K562 (cell line): ENCODE results near the gene SRSF5. TPM values are rescaled to one million over a fixed set of nuclear protein-coding genes. Genes with fewer than 3 reads are reported as not detected.

Source experiments
- ATAC-seq: fragments of 200-7000 bp; cut with Tn5 transposase; 3 replicates; pipeline ENCODE4 v1.9.1; 2020; ENCODE audit warnings: moderate library complexity
- BruUV-seq: library from RNA; stranded (reverse); fragments of 400-500 nt; replicated peaks from 2 replicates; lab custom pipeline; 2021; lab: Mats Ljungman, UMichigan
- CTCF ChIA-PET: fragments of 300-600 bp; formaldehyde crosslinking; extraction: SDS; loops from one replicate; lab custom pipeline; 2021; ENCODE audit warnings: low intra/inter-chr PET ratio; lab: Yijun Ruan, JAX
- POLR2A ChIA-PET: fragments of 300-600, 350-650 bp; sonication (Branson Sonifier 250); formaldehyde crosslinking; extraction: SDS; loops from one replicate; lab custom pipeline; 2021; ENCODE audit warnings: antibody characterized with exemption, inconsistent platforms; lab: Yijun Ruan, JAX
- DNase-seq, 4 experiments: peaks; one replicate each; pipeline versions ENCODE4 v3.0.0 to v3.0.0-alpha.2; 2011 to 2018; ENCODE audit warnings: low spot score in 3 of 4, mixed read lengths in 3 of 4; ENCODE audit errors: extremely low read depth in 1 of 4
- FAIRE-seq: peaks from 2 replicates; lab custom pipeline; 2011; peaks lifted over from hg19 to GRCh38; lab: Jason Lieb, UNC
- H2AFZ ChIP-seq: 2 replicates; pipeline ENCODE4 v1.6.0; 2011; ENCODE audit warnings: low read depth, low read length, control low read depth, inconsistent platforms
- H3K27ac ChIP-seq: fragments of 200-600 bp; 3 replicates; pipeline ENCODE4 v1.8.0; 2011; ENCODE audit warnings: low read depth, mild to moderate bottlenecking, control low read depth, inconsistent platforms, low read length, moderate library complexity, mixed read lengths; ENCODE audit errors: extremely low read depth
- H3K27me3 ChIP-seq, 2 experiments: fragments of 300-600 bp in 1 of 2; 2 replicates in 1 of 2; 3 replicates in 1 of 2; pipeline versions ENCODE4 v1.6.0 to v1.8.0; 2011; ENCODE audit warnings: inconsistent platforms in 2 of 2, low read length in 2 of 2, mild to moderate bottlenecking in 1 of 2, mixed read lengths in 1 of 2, moderate library complexity in 1 of 2; ENCODE audit not compliant: control insufficient read depth in 2 of 2, insufficient read depth in 2 of 2
- H3K36me3 ChIP-seq: fragments of 300-600 bp; 3 replicates; pipeline ENCODE4 v1.8.0; 2011; ENCODE audit warnings: mild to moderate bottlenecking, low read length, inconsistent platforms; ENCODE audit not compliant: control insufficient read depth, insufficient read depth
- H3K4me1 ChIP-seq, 2 experiments: fragments of 200-600 bp in 1 of 2; replicated peaks in 1 of 2; 2 replicates in 1 of 2; 3 replicates in 1 of 2; pipeline versions ENCODE4 v1.5.1 to v1.8.0; 2011; ENCODE audit warnings: inconsistent platforms in 2 of 2, low read length in 2 of 2, mild to moderate bottlenecking in 1 of 2, mixed read lengths in 1 of 2, moderate library complexity in 1 of 2; ENCODE audit not compliant: control insufficient read depth in 2 of 2, insufficient read depth in 2 of 2
- H3K4me2 ChIP-seq: 2 replicates; pipeline ENCODE4 v1.6.1; 2011; ENCODE audit warnings: low read length, control low read depth, inconsistent platforms, mixed read lengths; ENCODE audit not compliant: insufficient read depth
- H3K4me3 ChIP-seq: fragments of 200-600 bp; sonication (generic), shearing (Covaris generic); 2 replicates; pipeline ENCODE4 v1.5.1; 2016; ENCODE audit warnings: control low read depth, inconsistent platforms
- H3K79me2 ChIP-seq: fragments of 200-600 bp; 3 replicates; pipeline ENCODE4 v1.8.0; 2011; ENCODE audit warnings: low read length, inconsistent platforms; ENCODE audit not compliant: control insufficient read depth, insufficient read depth
- H3K9ac ChIP-seq, 2 experiments: 2 replicates each; pipeline versions ENCODE4 v1.6.0 to v1.6.1; 2011; ENCODE audit warnings: low read depth in 2 of 2, low read length in 2 of 2, control low read depth in 1 of 2, inconsistent platforms in 1 of 2, mild to moderate bottlenecking in 1 of 2, mixed read lengths in 1 of 2; ENCODE audit not compliant: insufficient read depth in 1 of 2
- H3K9me1 ChIP-seq: one replicate; pipeline ENCODE4 v1.6.0; 2011; ENCODE audit warnings: inconsistent platforms, mild to moderate bottlenecking, low read length, moderate library complexity; ENCODE audit not compliant: control insufficient read depth, insufficient read depth
- H3K9me3 ChIP-seq: replicated peaks from 2 replicates; pipeline ENCODE4 v1.5.1; 2011; ENCODE audit warnings: low read depth, low read length, inconsistent platforms; ENCODE audit not compliant: control insufficient read depth, insufficient read depth
- H4K20me1 ChIP-seq: replicated peaks from 2 replicates; pipeline ENCODE4 v1.6.1; 2011; ENCODE audit warnings: low read length, inconsistent platforms, mixed read lengths; ENCODE audit not compliant: control insufficient read depth, insufficient read depth
- CBX2 ChIP-seq: fragments of 200-600 bp; sonication (generic); IDR thresholded peaks from one replicate; pipeline ENCODE4 v1.6.1; 2012; ENCODE audit warnings: mild to moderate bottlenecking, low read length, inconsistent platforms; ENCODE audit not compliant: insufficient read depth, poor library complexity, severe bottlenecking
- CBX5 ChIP-seq: IDR thresholded peaks from 2 replicates; pipeline ENCODE4 v1.6.1; 2014; ENCODE audit warnings: low read depth, borderline replicate concordance
- GTF2A2 ChIP-seq: IDR thresholded peaks from 2 replicates; pipeline ENCODE4 v1.6.1; 2016; ENCODE audit warnings: mild to moderate bottlenecking, missing genetic modification characterization, missing compliant biosample characterization
- HCFC1 ChIP-seq: IDR thresholded peaks from 2 replicates; pipeline ENCODE4 v1.6.1; 2012; ENCODE audit warnings: low read depth, low read length, improper control_type of control experiment
- JUND ChIP-seq, 2 experiments: IDR thresholded peaks; 2 replicates in 1 of 2; 3 replicates in 1 of 2; pipeline ENCODE4 v1.6.1; 2011; ENCODE audit warnings: borderline replicate concordance in 2 of 2, low read depth in 2 of 2, low read length in 2 of 2, improper control_type of control experiment in 1 of 2, missing biosample characterization in 1 of 2, missing genetic modification characterization in 1 of 2, missing genetic modification reagents in 1 of 2
- NFIC ChIP-seq: fragments of 450-650 bp; IDR thresholded peaks from 2 replicates; pipeline ENCODE4 v1.6.1; 2017; ENCODE audit warnings: mild to moderate bottlenecking, inconsistent platforms
- NRF1 ChIP-seq, 2 experiments: fragments of 450-650 bp; IDR thresholded peaks in 1 of 2; conservative IDR thresholded peaks in 1 of 2; 2 replicates each; pipeline ENCODE4 v1.6.1; 2014; ENCODE audit warnings: mild to moderate bottlenecking in 2 of 2
- STAT5B ChIP-seq: fragments of 250-450 bp; sonication (Bioruptor Pico); IDR thresholded peaks from 2 replicates; pipeline ENCODE4 v1.8.0; 2021; ENCODE audit warnings: mild to moderate bottlenecking, inconsistent platforms
- TBP ChIP-seq: optimal IDR thresholded peaks from 2 replicates; pipeline ENCODE3; 2011; ENCODE audit warnings: low read depth, low read length, improper control_type of control experiment
- TGIF2 ChIP-seq: sonication (generic); formaldehyde crosslinking; IDR thresholded peaks from 2 replicates; pipeline ENCODE4 v1.8.1; 2022; ENCODE audit warnings: mild to moderate bottlenecking, missing genetic modification reagents, moderate library complexity
- U2AF1 ChIP-seq: fragments of 200-400 bp; formaldehyde crosslinking; optimal IDR thresholded peaks from 2 replicates; pipeline ENCODE3; 2017; ENCODE audit warnings: mild to moderate bottlenecking, low read depth, low read length, moderate library complexity
- ZNF12 ChIP-seq: sonication (generic); formaldehyde crosslinking; IDR thresholded peaks from 2 replicates; pipeline ENCODE4 v1.4.0; 2020; ENCODE audit warnings: mild to moderate bottlenecking, missing genetic modification reagents
- ZNF24 ChIP-seq: fragments of 450-650 bp; IDR thresholded peaks from 2 replicates; pipeline ENCODE4 v1.6.1; 2016
- ZNF507 ChIP-seq: conservative IDR thresholded peaks from 2 replicates; pipeline ENCODE4 v1.6.1; 2017; ENCODE audit warnings: missing genetic modification characterization, missing compliant biosample characterization
- WGBS: fragments of 100-300 bp; shearing (Covaris generic); methylation state at CpG from one replicate; pipeline ENCODE4 v1.1.6; 2016; ENCODE audit warnings: low coverage, mixed read lengths; ENCODE audit not compliant: insufficient coverage; ENCODE audit errors: missing lambda C conversion rate; 5-methylcytosine and 5-hydroxymethylcytosine counted together
- in situ Hi-C: fragments of 300-500 bp; cut with MboI; formaldehyde crosslinking; loops from 4 replicates; pipeline ENCODE4 v1.15.0; 2018; ENCODE audit warnings: inconsistent platforms, mixed read lengths
- intact Hi-C: fragments of 100-400 bp; cut with micrococcal nuclease; formaldehyde crosslinking; loops from 2 replicates; pipeline ENCODE4 v1.14.2; 2022
- polyA plus RNA-seq, 8 experiments: library from polyadenylated mRNA; depleted of rRNA in 4 of 8; stranded (reverse) in 5 of 8; unstranded in 3 of 8; fragments of >200 nt; fragmentation: Nextera tagmentation in 2 of 8; fragmentation: Illumina TruSeq in 1 of 8; extraction: Ambion mirVana in 2 of 8; extraction: Trizol in 1 of 8; gene quantifications; 2 replicates each; pipeline versions ENCODE4 v1.2.1 to v1.2.3, GENCODE V29; 2011 to 2014; ENCODE audit warnings: inconsistent platforms in 1 of 8, missing spikeins in 1 of 8
- total RNA-seq, 7 experiments: library from RNA; depleted of rRNA in 6 of 7; stranded (reverse); fragments of >200 nt in 6 of 7; fragmentation: Illumina TruSeq in 2 of 7; extraction: Trizol in 2 of 7; gene quantifications; 2 replicates each; pipeline versions ENCODE4 v1.2.1 to v1.2.3, GENCODE V29; 2011 to 2021; ENCODE audit warnings: low replicate concordance in 1 of 7
- TF ChIP-seq, protein P1 (sequence below): fragments of 250-450 bp; sonication (Bioruptor Pico); IDR thresholded peaks from 2 replicates; pipeline ENCODE4 v1.8.0; 2021; ENCODE audit warnings: moderate library complexity, mild to moderate bottlenecking, inconsistent platforms
- TF ChIP-seq, protein P2 (sequence below), 2 experiments: IDR thresholded peaks; 2 replicates each; pipeline ENCODE4 v1.6.1; 2011; ENCODE audit warnings: borderline replicate concordance in 1 of 2, control low read depth in 1 of 2, low read depth in 1 of 2, low read length in 1 of 2, mild to moderate bottlenecking in 1 of 2, mixed read lengths in 1 of 2, moderate library complexity in 1 of 2; ENCODE audit not compliant: insufficient read depth in 1 of 2, insufficient read length in 1 of 2, poor library complexity in 1 of 2, severe bottlenecking in 1 of 2; ENCODE audit errors: extremely low read depth in 1 of 2
- TF ChIP-seq, protein P3 (sequence below): fragments of 450-650 bp; IDR thresholded peaks from 2 replicates; pipeline ENCODE4 v1.6.1; 2018; ENCODE audit warnings: mild to moderate bottlenecking, low read depth; ENCODE audit not compliant: partially characterized antibody

Gene SRSF5
- total and polyA plus RNA-seq, 9 of the 15 experiments (the other 6 are each of a cell fraction or from before 2014, with no cell fraction given), result 108 to 460 (median 212) TPM

DNA sequence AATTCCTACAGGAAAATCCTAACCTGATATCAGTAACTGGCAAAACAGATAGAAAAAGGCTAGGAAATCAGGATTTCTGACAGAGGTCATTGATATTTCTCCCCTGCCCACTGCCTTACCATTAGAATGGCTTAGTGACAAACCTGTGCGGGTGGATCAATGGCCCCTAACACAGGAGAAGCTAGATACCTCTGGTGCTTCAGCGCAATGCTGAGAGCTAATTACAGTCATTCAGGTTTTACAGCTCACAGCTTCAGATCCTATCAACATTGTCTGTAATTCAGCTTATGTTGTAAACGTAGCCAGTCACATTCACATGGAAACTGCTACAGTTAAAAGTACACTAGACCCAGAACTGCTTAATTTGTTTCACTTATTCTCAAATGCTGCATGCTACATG, 47.5 kb downstream of the SRSF5 start:
- intact Hi-C loops (no loop called here), in situ Hi-C loops (loop anchor here (5.0 to 10.0 kb wide), 2 partner anchors 82 to 210 kb away; no protein-coding TSS in a partner anchor)
- no peak for FAIRE-seq
- Histone ChIP-seq H3K36me3 (no peaks in the 10 kb centered on the region), H3K4me1 (no peaks in the 10 kb centered on the region), H3K4me2 (no peak overlapping the region), H3K27ac (no peak overlapping the region), H3K9me1 (no peaks in the 10 kb centered on the region), H4K20me1 (no peaks in the 10 kb centered on the region), H3K9me3 (no peaks in the 10 kb centered on the region), H3K27me3 (peaks cover 5 to 31% of the 10 kb centered on the region in 2 experiments; a peak in 3 of 5 replicates), H3K79me2 (no peaks in the 10 kb centered on the region), H3K4me3 (no peak overlapping the region), H2AFZ (no peak overlapping the region), H3K9ac (no peak overlapping the region)
- ChIA-PET CTCF (no interaction called here), POLR2A (no interaction called here)
- ATAC-seq, result no peak
- 0% methylated on average over 3 of the region's 3 CpGs for WGBS
- no TSS peak for BruUV-seq
- no peak for DNase-seq
- TF ChIP-seq ZNF24 (no peak), STAT5B (no peak), GTF2A2 (no peak), NRF1 (conservative IDR thresholded peaks at IDR 0.05 in 1 of 2, IDR thresholded peaks at IDR 0.05 in 1 of 2) (no peak), ZNF12 (CRISPR knock-in tag) (no peak), NFIC (no peak), CBX5 (no peak), TGIF2 (no peak), U2AF1 (no peak), ZNF507 (no peak), TBP (no peak), HCFC1 (no peak), CBX2 (no peak), JUND (IDR thresholded peaks at IDR 0.05; ENCODE audit: borderline replicate concordance, low read depth, low read length) (no peak), JUND (tag; IDR thresholded peaks at IDR 0.05; ENCODE audit: borderline replicate concordance, low read depth, low read length) (no peak)
- TF ChIP-seq, protein P1, sequence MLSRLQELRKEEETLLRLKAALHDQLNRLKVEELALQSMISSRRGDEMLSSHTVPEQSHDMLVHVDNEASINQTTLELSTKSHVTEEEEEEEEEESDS (CRISPR knock-in tag), result no peak
- TF ChIP-seq, protein P2, sequence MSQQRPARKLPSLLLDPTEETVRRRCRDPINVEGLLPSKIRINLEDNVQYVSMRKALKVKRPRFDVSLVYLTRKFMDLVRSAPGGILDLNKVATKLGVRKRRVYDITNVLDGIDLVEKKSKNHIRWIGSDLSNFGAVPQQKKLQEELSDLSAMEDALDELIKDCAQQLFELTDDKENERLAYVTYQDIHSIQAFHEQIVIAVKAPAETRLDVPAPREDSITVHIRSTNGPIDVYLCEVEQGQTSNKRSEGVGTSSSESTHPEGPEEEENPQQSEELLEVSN (IDR thresholded peaks at IDR 0.05; ENCODE audit: borderline replicate concordance in 1 of 2, extremely low read depth in 1 of 2, insufficient read depth in 1 of 2, insufficient read length in 1 of 2, low read depth in 1 of 2, low read length in 1 of 2, poor library complexity in 1 of 2, severe bottlenecking in 1 of 2), result no peak
- TF ChIP-seq, protein P3, sequence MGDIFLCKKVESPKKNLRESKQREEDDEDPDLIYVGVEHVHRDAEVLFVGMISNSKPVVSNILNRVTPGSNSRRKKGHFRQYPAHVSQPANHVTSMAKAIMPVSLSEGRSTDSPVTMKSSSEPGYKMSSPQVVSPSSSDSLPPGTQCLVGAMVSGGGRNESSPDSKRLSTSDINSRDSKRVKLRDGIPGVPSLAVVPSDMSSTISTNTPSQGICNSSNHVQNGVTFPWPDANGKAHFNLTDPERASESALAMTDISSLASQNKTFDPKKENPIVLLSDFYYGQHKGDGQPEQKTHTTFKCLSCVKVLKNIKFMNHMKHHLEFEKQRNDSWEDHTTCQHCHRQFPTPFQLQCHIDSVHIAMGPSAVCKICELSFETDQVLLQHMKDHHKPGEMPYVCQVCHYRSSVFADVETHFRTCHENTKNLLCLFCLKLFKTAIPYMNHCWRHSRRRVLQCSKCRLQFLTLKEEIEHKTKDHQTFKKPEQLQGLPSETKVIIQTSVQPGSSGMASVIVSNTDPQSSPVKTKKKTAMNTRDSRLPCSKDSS, result no peak
